GM18907 (cell line): ENCODE data around the gene EGFL7.

Experiments
- ATAC-seq: cut with Tn5 transposase; IDR thresholded peaks from one replicate; pipeline ENCODE4 v1.9.1; 2021; ENCODE audit warnings: mild to moderate bottlenecking, moderate library complexity; ENCODE audit not compliant: unreplicated experiment

The EGFL7 gene

GRCh38 chr9:136684799-136685198 is 22.1 kb downstream of the EGFL7 start:
- ATAC-seq: no peak

GRCh38 chr9:136685216-136685615 is 22.5 kb downstream of the EGFL7 start:
- ATAC-seq: no peak

DNA sequence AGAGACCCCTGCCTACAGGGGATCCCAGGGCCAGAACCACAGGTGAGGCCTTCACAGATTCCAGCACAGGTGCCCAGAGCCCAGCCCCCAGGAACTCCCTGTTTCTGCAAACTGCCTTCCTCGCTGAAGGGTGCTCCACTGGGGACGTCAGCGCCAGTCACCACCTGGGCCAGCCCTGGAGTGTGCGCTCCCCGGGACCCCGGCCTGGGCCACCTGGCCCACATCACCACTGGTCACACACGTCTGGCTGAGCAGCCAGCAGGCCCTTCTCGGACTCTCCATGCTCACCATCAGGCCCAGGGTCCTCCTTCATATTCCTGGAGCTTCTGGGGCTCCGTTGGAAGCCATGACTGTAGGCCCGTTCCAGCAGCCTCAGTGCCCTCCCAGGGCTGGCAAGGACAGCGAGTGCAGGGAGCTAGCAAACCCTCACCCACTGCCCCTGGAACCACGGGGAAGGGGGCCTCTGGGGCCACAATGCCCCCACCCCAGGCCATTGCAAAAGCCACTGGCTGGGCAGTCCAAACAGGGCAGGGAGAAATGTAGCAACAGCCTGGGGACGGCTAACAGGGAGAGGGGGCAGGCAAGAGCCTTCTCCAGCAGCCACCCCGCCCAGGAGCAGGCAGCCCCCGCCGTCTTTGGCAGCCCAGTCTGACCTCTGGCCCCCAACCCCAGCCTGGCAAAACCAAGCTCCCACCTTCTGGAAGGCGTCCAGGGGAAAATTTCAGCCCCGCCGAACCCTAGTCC is 23.2 kb downstream of the EGFL7 start:
- ATAC-seq: no peak

DNA sequence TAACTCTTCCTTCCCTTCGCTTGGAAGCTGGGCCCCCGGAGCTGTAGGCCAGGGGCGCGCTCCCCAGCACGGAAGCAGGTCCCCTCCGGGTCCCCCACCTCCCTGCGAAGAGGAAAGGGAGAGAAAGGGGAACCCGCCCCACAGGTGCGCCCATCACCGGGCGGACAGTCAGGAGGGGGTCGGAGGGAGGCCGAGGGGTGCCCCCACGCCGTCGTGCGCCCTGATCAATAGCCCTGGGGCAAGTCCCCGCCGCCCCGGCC is 23.7 kb downstream of the EGFL7 start:
- no peak for ATAC-seq

- ATAC-seq: peak; percentile 57
Measured at GRCh38 chr9:136686794-136687711, 24.3 kb downstream of the EGFL7 start, which contains the start of gene AGPAT2. AGPAT2 (minus strand) TSS chr9:136687457; CDS start chr9:136687357, 100 bp downstream.

DNA sequence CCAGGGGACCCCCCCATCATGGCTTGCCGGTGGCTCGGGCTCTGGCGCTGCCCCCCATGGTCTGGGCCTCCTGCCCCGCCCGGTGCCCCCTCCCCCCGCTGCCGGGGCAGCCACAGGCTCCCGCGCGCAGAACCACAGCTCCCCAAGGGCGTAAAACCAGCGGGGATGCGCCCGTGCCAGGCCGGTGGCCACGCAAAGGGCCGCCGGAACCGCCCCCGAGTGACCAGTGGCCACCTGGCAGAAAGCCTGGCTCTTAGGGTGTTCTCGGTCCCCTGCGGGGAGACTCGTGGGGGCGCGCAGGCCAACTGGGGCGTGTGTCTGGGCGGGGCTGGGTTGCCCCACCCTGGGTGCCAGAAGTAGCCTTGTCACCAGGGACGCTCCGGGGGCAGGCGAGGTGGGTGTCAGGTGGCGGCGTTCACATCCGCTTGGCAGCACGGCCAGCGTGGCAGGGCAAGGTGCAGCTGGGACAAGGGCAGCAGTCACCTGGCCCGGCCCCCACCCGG is 25.1 kb downstream of the EGFL7 start:
- ATAC-seq: no peak

DNA sequence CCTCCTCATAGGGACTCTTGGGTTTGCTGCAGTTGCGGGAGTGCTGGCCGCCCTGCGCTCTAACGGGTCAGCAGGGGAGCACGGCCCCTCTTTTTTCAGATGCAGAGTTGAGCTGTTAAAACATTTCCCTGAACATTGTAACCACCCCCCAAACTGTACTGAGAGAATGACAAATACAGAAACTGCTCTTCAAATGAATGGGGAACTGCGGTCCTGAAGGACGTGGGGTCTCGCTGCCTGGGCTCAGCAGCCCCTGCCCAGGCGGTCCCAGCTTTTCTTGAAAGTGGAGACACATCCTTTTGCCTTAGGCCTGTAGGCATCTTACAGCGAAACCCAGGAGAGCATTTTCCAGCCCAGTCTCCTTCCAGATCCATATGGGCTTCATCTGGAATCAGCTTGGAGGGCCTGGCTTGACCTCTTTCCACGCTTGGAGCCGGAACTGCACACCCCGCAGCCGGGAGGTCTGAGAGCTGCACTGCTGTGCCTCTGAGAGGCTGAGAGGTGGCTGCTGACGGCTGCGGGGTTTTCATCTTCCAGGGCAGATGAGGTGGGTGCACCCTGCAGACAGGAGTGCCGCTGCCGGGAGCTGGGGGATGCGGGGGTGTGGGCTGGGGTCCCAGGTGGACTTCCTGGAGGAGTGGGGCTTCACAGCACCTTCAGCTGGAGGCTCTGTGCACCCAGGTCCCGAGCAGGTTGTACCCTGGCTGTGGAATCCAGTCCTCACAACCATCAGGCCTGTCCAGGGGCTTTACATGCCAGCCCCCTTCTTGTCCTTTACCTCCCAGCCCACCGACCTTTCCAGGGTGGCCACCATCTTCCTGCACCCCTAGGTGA is 25.8 kb downstream of the EGFL7 start:
- ATAC-seq: no peak

GRCh38 chr9:136689108-136689460 is 26.4 kb downstream of the EGFL7 start:
- no peak for ATAC-seq

- no peak for ATAC-seq
Measured at GRCh38 chr9:136690104-136690805, 27.5 kb downstream of the EGFL7 start.

- no peak for ATAC-seq
Measured at GRCh38 chr9:136690806-136691261, 28.1 kb downstream of the EGFL7 start.

GRCh38 chr9:136691316-136692184 is 28.8 kb downstream of the EGFL7 start:
- no peak for ATAC-seq

GRCh38 chr9:136692185-136693134 is 29.7 kb downstream of the EGFL7 start:
- ATAC-seq: no peak

GRCh38 chr9:136693135-136693489 is 30.4 kb downstream of the EGFL7 start:
- no peak for ATAC-seq

GRCh38 chr9:136693490-136694162 is 30.9 kb downstream of the EGFL7 start:
- ATAC-seq: no peak

DNA sequence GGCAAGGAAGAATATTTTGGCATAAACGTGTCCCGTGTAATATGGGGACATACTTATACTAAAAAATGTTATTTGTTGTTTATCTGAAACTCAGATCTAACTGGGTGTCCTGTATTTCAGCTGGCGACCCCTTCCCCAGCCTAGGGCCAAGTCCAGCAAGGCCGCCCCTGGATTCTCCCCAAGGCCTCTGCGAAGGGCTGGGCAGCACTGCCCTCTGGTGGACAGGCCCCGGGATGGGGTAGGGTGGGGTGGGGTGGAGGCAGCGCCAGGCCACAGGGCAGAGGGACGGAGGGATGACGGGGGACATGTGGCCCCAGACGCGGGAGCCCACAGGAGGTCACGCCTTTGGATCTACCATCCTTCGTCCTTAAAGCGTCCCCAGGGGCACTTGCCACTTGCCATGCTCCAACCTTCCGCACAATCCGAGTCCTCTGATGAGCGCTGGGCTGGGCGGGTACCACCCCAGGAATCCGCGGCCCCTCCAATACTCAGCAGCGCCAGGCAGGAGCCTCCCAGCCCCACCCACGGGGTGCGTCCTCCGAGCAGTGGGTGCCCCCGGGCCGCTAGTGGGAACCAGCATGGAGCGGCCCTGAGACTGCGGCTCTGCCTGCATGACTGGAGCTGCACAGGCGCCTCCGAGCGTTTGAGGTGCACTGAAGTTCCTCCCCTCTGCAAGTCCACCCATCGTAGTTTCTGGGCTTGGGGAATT is 31.6 kb downstream of the EGFL7 start:
- ATAC-seq: no peak

GRCh38 chr9:136694872-136695247 is 32.1 kb downstream of the EGFL7 start:
- no peak for ATAC-seq

GRCh38 chr9:136695435-136695895 is 32.7 kb downstream of the EGFL7 start:
- ATAC-seq: no peak
